GM12875 (cell line): Measurements from ENCODE around the gene ATCAY.
"Not testable (repeated sequence)": the region's sequence is repeated elsewhere in the genome, so short reads cannot be mapped to it uniquely, and the experiment has no call there.

ENCODE experiments used
- H3K4me3 ChIP-seq: one replicate; pipeline ENCODE4 v1.5.1; 2011; ENCODE audit warnings: low read depth, low read length, control low read depth
- CTCF ChIP-seq: IDR thresholded peaks from 2 replicates; pipeline ENCODE4 v1.5.1; 2011; ENCODE audit warnings: low read depth, mild to moderate bottlenecking, control low read depth, inconsistent platforms, low read length, moderate library complexity, borderline replicate concordance; ENCODE audit not compliant: insufficient read depth

The ATCAY gene

GRCh38 chr19:3959766-3960131 lies 79.3 kb downstream of the ATCAY start:
- no peak overlapping the region for H3K4me3 ChIP-seq
- TF ChIP-seq CTCF = no peak

GRCh38 chr19:3961007-3961406 lies 80.5 kb downstream of the ATCAY start:
- TF ChIP-seq CTCF = no peak

GRCh38 chr19:3963458-3964255 lies 83.2 kb downstream of the ATCAY start:
- no peak for TF ChIP-seq CTCF

More at GRCh38 chr19:3961007-3961406, 80.5 kb downstream of the ATCAY start:
- no peak overlapping the region for H3K4me3 ChIP-seq

GRCh38 chr19:3964256-3965194 lies 84.0 kb downstream of the ATCAY start:
- no peak overlapping the region for H3K4me3 ChIP-seq
- TF ChIP-seq CTCF = no peak

More at GRCh38 chr19:3963458-3964255, 83.2 kb downstream of the ATCAY start:
- H3K4me3 ChIP-seq = no peak overlapping the region

GRCh38 chr19:3966051-3967017 lies 85.8 kb downstream of the ATCAY start:
- TF ChIP-seq CTCF = no peak
- H3K4me3 ChIP-seq = no peak overlapping the region

GRCh38 chr19:3967983-3968382 lies 87.5 kb downstream of the ATCAY start:
- H3K4me3 ChIP-seq = not testable (repeated sequence)
